ENCODE measurements around the gene SLC7A14.

SLC7A14 gene

DNA sequence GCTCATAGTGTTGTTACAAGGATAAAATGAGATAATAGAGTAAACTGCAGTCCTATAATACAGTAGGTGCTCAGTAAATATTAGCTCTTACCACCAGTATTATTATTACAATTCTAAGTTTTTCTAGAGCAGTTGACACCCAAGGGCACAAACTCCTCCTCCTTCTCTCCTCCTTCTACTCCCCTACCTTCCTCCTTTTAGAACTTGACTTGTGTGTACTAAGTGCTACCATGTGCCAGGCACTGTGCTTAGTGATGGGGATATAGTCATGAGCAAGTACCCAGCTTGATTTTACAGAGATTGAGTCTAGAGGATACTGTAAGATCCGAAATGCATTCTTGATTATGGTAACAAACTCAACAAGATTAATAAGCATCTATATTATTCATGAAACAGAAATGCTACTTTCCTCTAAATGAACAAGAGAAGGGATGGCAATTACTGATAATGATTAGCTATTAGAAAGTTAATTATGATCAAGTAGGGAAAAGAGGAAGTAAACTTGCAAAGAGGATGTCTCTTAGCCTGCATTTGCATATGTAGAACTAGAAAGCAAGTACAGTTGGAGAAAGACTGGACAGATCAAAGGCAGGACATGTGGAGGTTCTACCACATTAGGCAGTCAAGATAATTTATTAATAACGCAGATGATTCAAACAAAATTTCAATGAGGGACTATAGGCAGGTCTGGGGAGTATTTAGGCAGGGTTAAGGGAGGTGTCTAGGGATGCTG lies 94.9 kb downstream of the SLC7A14 start:
- H3K4me3 ChIP-seq (ENCODE audit: severe bottlenecking), result no peak overlapping the region
- no peak for ATAC-seq (ENCODE audit: low read depth)
- TF ChIP-seq, protein P1, sequence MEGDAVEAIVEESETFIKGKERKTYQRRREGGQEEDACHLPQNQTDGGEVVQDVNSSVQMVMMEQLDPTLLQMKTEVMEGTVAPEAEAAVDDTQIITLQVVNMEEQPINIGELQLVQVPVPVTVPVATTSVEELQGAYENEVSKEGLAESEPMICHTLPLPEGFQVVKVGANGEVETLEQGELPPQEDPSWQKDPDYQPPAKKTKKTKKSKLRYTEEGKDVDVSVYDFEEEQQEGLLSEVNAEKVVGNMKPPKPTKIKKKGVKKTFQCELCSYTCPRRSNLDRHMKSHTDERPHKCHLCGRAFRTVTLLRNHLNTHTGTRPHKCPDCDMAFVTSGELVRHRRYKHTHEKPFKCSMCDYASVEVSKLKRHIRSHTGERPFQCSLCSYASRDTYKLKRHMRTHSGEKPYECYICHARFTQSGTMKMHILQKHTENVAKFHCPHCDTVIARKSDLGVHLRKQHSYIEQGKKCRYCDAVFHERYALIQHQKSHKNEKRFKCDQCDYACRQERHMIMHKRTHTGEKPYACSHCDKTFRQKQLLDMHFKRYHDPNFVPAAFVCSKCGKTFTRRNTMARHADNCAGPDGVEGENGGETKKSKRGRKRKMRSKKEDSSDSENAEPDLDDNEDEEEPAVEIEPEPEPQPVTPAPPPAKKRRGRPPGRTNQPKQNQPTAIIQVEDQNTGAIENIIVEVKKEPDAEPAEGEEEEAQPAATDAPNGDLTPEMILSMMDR (IDR thresholded peaks at IDR 0.05; ENCODE audit: poor library complexity, severe bottlenecking), result no peak
- no peaks in the 10 kb centered on the region for H3K9me3 ChIP-seq (ENCODE audit: severe bottlenecking)
- H3K4me1 ChIP-seq (ENCODE audit: insufficient read depth, poor library complexity, severe bottlenecking), result peaks cover 13% of the 10 kb centered on the region
- no peak overlapping the region for H3K27ac ChIP-seq (ENCODE audit: poor library complexity, severe bottlenecking)
- DNase-seq (ENCODE audit: low spot score), result no peak
- H3K36me3 ChIP-seq (ENCODE audit: low read depth), result no peaks in the 10 kb centered on the region
- no peaks in the 10 kb centered on the region for H3K27me3 ChIP-seq (ENCODE audit: insufficient read depth, poor library complexity, severe bottlenecking)

DNA sequence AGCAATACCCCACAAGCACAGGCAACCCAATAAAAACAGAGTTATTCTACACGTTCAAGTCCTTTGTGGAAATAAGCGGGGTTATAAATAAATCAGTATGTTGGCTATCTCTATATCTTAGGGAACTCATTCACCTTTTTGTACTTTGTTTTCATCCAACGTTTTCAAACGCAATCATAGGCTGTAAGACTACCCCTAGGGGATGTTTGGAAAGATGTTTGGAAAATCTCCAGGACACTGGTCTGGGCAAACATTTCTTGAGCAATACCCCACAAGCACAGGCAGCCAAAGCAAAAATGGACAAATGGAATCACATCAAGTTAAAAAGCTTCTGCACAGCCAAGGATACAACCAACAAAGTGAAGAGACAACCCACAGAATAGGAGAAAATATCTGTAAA lies 97.1 kb downstream of the SLC7A14 start:
- ATAC-seq (ENCODE audit: low read depth) (peak; percentile 87), DNase-seq (ENCODE audit: low spot score) (no peak)
- Histone ChIP-seq H3K9me3 (ENCODE audit: severe bottlenecking) (no peaks in the 10 kb centered on the region), H3K4me3 (ENCODE audit: severe bottlenecking) (no peak overlapping the region), H3K36me3 (ENCODE audit: low read depth) (no peaks in the 10 kb centered on the region), H3K27me3 (ENCODE audit: insufficient read depth, poor library complexity, severe bottlenecking) (no peaks in the 10 kb centered on the region), H3K4me1 (ENCODE audit: insufficient read depth, poor library complexity, severe bottlenecking) (peaks cover 13% of the 10 kb centered on the region), H3K27ac (ENCODE audit: poor library complexity, severe bottlenecking) (no peak overlapping the region)
- TF ChIP-seq, protein P1 (IDR thresholded peaks at IDR 0.05; ENCODE audit: poor library complexity, severe bottlenecking), result no peak

DNA sequence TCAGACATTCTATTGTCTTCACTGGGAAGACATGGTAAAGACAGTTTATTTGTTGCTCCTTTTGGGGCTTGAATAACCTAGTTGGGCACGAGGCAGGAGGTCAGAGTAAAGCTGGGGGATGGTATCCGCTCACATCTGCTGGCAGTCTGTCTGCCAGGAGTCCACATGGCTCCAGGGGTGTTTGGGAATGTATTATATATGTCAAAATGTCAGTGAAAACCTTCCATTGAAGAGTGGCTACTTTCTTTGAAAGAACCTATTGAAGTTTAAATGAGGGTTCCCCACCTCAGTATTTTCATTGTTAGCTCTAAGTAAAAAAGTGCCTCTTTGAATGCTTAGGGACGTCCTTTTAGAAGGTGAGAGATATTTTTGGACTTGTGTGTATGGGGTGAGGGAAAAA lies 98.8 kb downstream of the SLC7A14 start:
- Histone ChIP-seq H3K4me3 (ENCODE audit: severe bottlenecking) (no peak overlapping the region), H3K4me1 (ENCODE audit: insufficient read depth, poor library complexity, severe bottlenecking) (peaks cover 13% of the 10 kb centered on the region), H3K27ac (ENCODE audit: poor library complexity, severe bottlenecking) (no peak overlapping the region), H3K9me3 (ENCODE audit: severe bottlenecking) (no peaks in the 10 kb centered on the region), H3K27me3 (ENCODE audit: insufficient read depth, poor library complexity, severe bottlenecking) (no peaks in the 10 kb centered on the region), H3K36me3 (ENCODE audit: low read depth) (no peaks in the 10 kb centered on the region)
- DNase-seq (ENCODE audit: low spot score) (no peak), ATAC-seq (ENCODE audit: low read depth) (no peak)
- TF ChIP-seq, protein P1 (IDR thresholded peaks at IDR 0.05; ENCODE audit: poor library complexity, severe bottlenecking), result no peak

GRCh38 chr3:170486398-170486797 lies 99.5 kb downstream of the SLC7A14 start:
- TF ChIP-seq, protein P1 (IDR thresholded peaks at IDR 0.05; ENCODE audit: poor library complexity, severe bottlenecking), result no peak
- Histone ChIP-seq H3K36me3 (ENCODE audit: low read depth) (no peaks in the 10 kb centered on the region), H3K27me3 (ENCODE audit: insufficient read depth, poor library complexity, severe bottlenecking) (no peaks in the 10 kb centered on the region), H3K9me3 (ENCODE audit: severe bottlenecking) (no peaks in the 10 kb centered on the region), H3K4me3 (ENCODE audit: severe bottlenecking) (no peak overlapping the region), H3K27ac (ENCODE audit: poor library complexity, severe bottlenecking) (no peak overlapping the region), H3K4me1 (ENCODE audit: insufficient read depth, poor library complexity, severe bottlenecking) (peaks cover 13% of the 10 kb centered on the region)
- ATAC-seq (ENCODE audit: low read depth) (no peak), DNase-seq (ENCODE audit: low spot score) (no peak)

DNA sequence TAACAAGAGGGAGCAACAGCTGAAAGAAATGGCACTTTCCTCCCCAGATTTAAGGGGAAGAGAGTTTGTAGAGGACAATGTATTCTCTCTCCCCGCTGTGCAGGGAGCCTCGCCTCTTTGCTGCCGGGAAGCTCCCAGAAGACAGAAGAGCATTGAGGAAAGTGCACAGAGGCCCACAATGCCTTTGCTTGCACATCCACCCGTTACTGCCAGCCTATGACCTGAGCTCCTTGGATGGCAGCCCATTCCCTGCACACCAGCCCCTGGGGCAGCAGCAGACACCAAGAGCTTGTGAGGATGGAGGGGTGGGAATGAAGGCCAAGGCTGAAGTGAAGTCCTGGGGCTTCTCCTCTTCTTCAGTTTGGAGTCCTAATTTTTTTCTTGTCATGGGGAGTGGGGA lies 100.2 kb downstream of the SLC7A14 start:
- peaks cover 13% of the 10 kb centered on the region for H3K4me1 ChIP-seq (ENCODE audit: insufficient read depth, poor library complexity, severe bottlenecking)
- no peaks in the 10 kb centered on the region for H3K9me3 ChIP-seq (ENCODE audit: severe bottlenecking)
- H3K27ac ChIP-seq (ENCODE audit: poor library complexity, severe bottlenecking), result no peak overlapping the region
- H3K36me3 ChIP-seq (ENCODE audit: low read depth), result no peaks in the 10 kb centered on the region
- ATAC-seq (ENCODE audit: low read depth), result no peak
- no peak overlapping the region for H3K4me3 ChIP-seq (ENCODE audit: severe bottlenecking)
- H3K27me3 ChIP-seq (ENCODE audit: insufficient read depth, poor library complexity, severe bottlenecking), result no peaks in the 10 kb centered on the region
- DNase-seq (ENCODE audit: low spot score), result no peak
- TF ChIP-seq, protein P1 (IDR thresholded peaks at IDR 0.05; ENCODE audit: poor library complexity, severe bottlenecking), result no peak

Data from RWPE2 (cell line).